Measurements from ENCODE around the gene FAM210A. TPM values are rescaled to one million over a fixed set of nuclear protein-coding genes. Genes with fewer than 3 reads are reported as not detected.
"Not testable (repeated sequence)": the region's sequence is repeated elsewhere in the genome, so short reads cannot be mapped to it uniquely, and the experiment has no call there.

The FAM210A gene
- polyA plus RNA-seq, 2 donors, result 4.9 to 9.7 TPM

DNA sequence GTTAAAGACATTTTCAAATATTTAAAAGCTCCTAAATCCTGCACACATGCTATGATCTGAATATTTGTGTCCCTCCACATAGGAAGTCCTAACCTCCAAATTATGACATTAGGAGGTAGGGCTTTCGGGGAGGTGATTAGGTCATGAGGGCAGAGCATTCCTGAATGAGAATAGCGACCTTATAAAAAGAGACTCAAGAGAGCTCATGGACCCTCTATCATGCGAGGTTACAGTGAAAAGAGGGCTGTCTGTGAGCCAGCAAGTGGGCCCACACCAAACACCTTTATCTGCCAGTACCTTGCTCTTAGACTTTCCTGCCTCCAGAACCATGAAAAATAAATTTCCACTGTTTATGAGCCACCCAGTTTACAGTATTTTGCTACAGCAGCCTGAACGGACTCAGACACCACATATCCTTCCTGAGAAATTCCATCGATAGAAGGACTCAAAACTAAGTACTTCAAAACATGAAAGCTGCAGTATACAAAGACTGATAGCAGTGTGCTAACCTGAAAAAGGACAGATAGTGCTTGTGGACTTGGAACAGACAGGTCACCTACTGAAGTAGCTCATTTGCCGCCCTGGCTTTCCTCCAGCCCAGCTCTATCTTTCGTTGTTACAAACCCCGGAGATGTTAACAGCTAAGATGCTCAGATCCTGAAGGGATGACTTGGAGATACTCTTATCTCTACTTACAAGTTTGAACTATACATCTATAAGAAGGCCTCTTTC, 13.8 kb downstream of the FAM210A start:
- no peak overlapping the region for H3K27ac ChIP-seq (ENCODE audit: low read depth in 2 of 2, low read length in 1 of 2)
- H3K4me3 ChIP-seq (ENCODE audit: low read depth in 1 of 2, low read length in 2 of 2), result no peak overlapping the region
- H3K9me3 ChIP-seq (ENCODE audit: control insufficient read depth in 2 of 2, insufficient read depth in 1 of 2, low read depth in 1 of 2, low read length in 1 of 2), result no peaks in the 10 kb centered on the region
- H3K4me1 ChIP-seq (ENCODE audit: control insufficient read depth in 2 of 2, insufficient read depth in 2 of 2, low read length in 1 of 2), result no peaks in the 10 kb centered on the region
- 84 to 92% methylated on average over 8 of the region's 8 CpGs for WGBS, 2 donors
- H3K27me3 ChIP-seq (ENCODE audit: control insufficient read depth in 1 of 2, insufficient read depth in 2 of 2, low read length in 2 of 2), result no peaks in the 10 kb centered on the region
- no peaks in the 10 kb centered on the region for H3K36me3 ChIP-seq (ENCODE audit: control insufficient read depth in 2 of 2, insufficient read depth in 2 of 2, low read length in 1 of 2)

DNA sequence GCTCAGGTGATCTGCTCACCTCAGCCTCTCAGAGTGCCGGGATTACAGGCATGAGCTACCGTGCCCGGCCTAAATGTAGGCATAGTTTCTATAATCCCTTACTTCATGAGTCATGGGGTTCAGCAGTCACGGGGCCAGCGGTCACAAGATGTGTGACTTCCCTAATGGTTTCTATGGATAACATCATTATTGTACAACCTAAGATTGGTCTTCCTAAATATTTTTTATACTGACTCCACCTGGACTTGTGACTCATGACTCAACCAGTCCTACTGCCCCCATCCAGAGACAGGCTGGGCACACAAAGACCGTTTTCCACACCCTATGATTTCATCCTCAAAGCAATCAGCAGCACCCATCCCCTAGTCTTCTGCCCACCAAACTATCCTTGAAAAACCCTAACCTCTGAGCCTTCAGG, 15.9 kb downstream of the FAM210A start:
- Histone ChIP-seq H3K4me3 (ENCODE audit: low read depth in 1 of 2, low read length in 2 of 2) (no peak overlapping the region), H3K9me3 (ENCODE audit: control insufficient read depth in 2 of 2, insufficient read depth in 1 of 2, low read depth in 1 of 2, low read length in 1 of 2) (no peaks in the 10 kb centered on the region), H3K27ac (ENCODE audit: low read depth in 2 of 2, low read length in 1 of 2) (peak overlapping the region in 1 of 2 donors; percentile 8), H3K36me3 (ENCODE audit: control insufficient read depth in 2 of 2, insufficient read depth in 2 of 2, low read length in 1 of 2) (no peaks in the 10 kb centered on the region), H3K27me3 (ENCODE audit: control insufficient read depth in 1 of 2, insufficient read depth in 2 of 2, low read length in 2 of 2) (no peaks in the 10 kb centered on the region), H3K4me1 (ENCODE audit: control insufficient read depth in 2 of 2, insufficient read depth in 2 of 2, low read length in 1 of 2) (no peaks in the 10 kb centered on the region)
- 68 to 70% methylated on average over 6 of the region's 6 CpGs for WGBS, 2 donors

DNA sequence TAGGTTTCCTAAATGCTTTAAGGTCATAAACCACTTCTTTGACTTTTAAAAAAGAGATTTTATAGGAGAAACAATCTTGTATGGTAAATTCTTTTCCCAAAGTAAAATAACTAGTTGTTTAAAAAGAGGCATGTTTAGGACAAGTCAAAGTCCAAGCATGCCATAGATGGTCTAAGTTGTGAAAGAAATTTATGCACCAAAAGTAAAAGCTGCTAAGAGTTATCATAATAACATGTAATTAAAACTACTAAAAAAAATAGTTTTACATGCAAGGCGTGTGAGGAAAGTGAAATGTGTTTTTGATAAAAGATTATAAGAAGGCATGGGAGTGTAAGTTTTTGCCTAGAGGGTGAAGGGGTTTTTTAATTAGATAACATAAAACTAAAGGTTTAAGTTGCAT, 22.5 kb downstream of the FAM210A start:
- no peaks in the 10 kb centered on the region for H3K27me3 ChIP-seq (ENCODE audit: control insufficient read depth in 1 of 2, insufficient read depth in 2 of 2, low read length in 2 of 2)
- 96% methylated on average over 1 of the region's 1 CpG for WGBS, 2 donors
- H3K4me1 ChIP-seq (ENCODE audit: control insufficient read depth in 2 of 2, insufficient read depth in 2 of 2, low read length in 1 of 2), result no peaks in the 10 kb centered on the region

DNA sequence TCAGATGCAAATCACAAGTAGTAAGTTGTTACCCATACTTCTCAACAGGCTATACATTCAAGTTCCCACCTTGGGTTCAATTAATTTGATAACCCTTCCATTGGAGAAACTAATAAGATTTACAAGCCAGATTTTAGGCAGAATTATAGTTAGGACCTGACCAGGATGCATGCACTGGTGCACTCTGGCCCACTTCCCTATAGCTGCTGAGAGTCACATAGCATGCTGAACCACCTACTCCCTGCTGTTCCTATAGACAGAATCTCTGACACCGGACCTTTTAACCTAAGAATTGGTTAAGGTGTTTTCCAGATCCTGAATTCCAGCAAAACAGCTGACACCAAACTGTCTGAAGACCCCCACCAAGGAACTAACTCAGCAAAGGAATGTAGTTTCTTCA, 26.2 kb downstream of the FAM210A start:
- Histone ChIP-seq H3K9me3 (ENCODE audit: control insufficient read depth in 2 of 2, insufficient read depth in 1 of 2, low read depth in 1 of 2, low read length in 1 of 2) (peaks cover 2 to 4% of the 10 kb centered on the region in 2 donors), H3K4me3 (ENCODE audit: low read depth in 1 of 2, low read length in 2 of 2) (no peak overlapping the region), H3K36me3 (ENCODE audit: control insufficient read depth in 2 of 2, insufficient read depth in 2 of 2, low read length in 1 of 2) (no peaks in the 10 kb centered on the region), H3K27ac (ENCODE audit: low read depth in 2 of 2, low read length in 1 of 2) (no peak overlapping the region), H3K4me1 (ENCODE audit: control insufficient read depth in 2 of 2, insufficient read depth in 2 of 2, low read length in 1 of 2) (no peaks in the 10 kb centered on the region), H3K27me3 (ENCODE audit: control insufficient read depth in 1 of 2, insufficient read depth in 2 of 2, low read length in 2 of 2) (no peaks in the 10 kb centered on the region)
- WGBS, 2 donors, result 93 to 100% methylated on average over 1 of the region's 1 CpG

More for the DNA sequence above, 22.5 kb downstream of the FAM210A start:
- Histone ChIP-seq H3K27ac (ENCODE audit: low read depth in 2 of 2, low read length in 1 of 2) (no peak overlapping the region), H3K4me3 (ENCODE audit: low read depth in 1 of 2, low read length in 2 of 2) (no peak overlapping the region), H3K36me3 (ENCODE audit: control insufficient read depth in 2 of 2, insufficient read depth in 2 of 2, low read length in 1 of 2) (no peaks in the 10 kb centered on the region), H3K9me3 (ENCODE audit: control insufficient read depth in 2 of 2, insufficient read depth in 1 of 2, low read depth in 1 of 2, low read length in 1 of 2) (peaks cover 0 to 2% of the 10 kb centered on the region in 2 donors)

DNA sequence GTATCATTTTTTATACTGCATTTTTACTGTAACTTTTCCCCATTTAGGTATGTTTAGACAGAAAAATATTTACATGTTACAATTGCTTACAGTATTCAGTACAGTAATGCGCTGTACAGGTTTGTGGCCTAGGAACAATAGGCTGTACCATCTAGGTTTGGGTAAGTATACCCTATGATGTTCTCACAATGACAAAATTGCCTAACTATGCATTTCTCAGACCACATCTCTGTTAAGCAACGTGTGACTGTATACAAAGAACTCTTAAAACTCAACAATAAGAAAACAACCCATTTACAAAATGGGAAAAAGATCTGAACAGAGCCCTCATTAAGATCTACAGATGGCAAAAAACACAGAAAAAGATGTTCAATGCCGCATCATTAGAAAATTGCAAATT, 29.4 kb downstream of the FAM210A start:
- Histone ChIP-seq H3K4me1 (ENCODE audit: control insufficient read depth in 2 of 2, insufficient read depth in 2 of 2, low read length in 1 of 2) (no peaks in the 10 kb centered on the region), H3K9me3 (ENCODE audit: control insufficient read depth in 2 of 2, insufficient read depth in 1 of 2, low read depth in 1 of 2, low read length in 1 of 2) (peaks cover 0 to 4% of the 10 kb centered on the region in 2 donors), H3K27me3 (ENCODE audit: control insufficient read depth in 1 of 2, insufficient read depth in 2 of 2, low read length in 2 of 2) (no peaks in the 10 kb centered on the region), H3K36me3 (ENCODE audit: control insufficient read depth in 2 of 2, insufficient read depth in 2 of 2, low read length in 1 of 2) (no peaks in the 10 kb centered on the region), H3K4me3 (ENCODE audit: low read depth in 1 of 2, low read length in 2 of 2) (no peak overlapping the region), H3K27ac (ENCODE audit: low read depth in 2 of 2, low read length in 1 of 2) (no peak overlapping the region)
- 91 to 94% methylated on average over 3 of the region's 3 CpGs for WGBS, 2 donors

DNA sequence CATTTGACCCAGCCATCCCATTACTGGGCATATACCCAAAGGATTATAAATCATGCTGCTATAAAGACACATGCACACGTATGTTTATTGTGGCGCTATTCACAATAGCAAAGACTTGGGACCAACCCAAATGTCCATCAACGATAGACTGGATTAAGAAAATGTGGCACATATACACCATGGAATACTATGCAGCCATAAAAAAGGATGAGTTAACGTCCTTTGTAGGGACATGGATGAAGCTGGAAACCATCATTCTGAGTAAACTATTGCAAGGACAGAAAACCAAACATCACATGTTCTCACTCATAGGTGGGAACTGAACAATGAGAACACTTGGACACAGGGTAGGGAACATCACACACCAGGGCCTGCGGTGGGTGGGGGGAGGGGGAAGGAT, 31.0 kb downstream of the FAM210A start:
- not testable (repeated sequence) for H3K4me1 ChIP-seq (ENCODE audit: control insufficient read depth in 2 of 2, insufficient read depth in 2 of 2, low read length in 1 of 2); H3K9me3 ChIP-seq (ENCODE audit: control insufficient read depth in 2 of 2, insufficient read depth in 1 of 2, low read depth in 1 of 2, low read length in 1 of 2); H3K27me3 ChIP-seq (ENCODE audit: control insufficient read depth in 1 of 2, insufficient read depth in 2 of 2, low read length in 2 of 2); H3K27ac ChIP-seq (ENCODE audit: low read depth in 2 of 2, low read length in 1 of 2); H3K4me3 ChIP-seq (ENCODE audit: low read depth in 1 of 2, low read length in 2 of 2); H3K36me3 ChIP-seq (ENCODE audit: control insufficient read depth in 2 of 2, insufficient read depth in 2 of 2, low read length in 1 of 2)
- WGBS, 2 donors, result 78 to 87% methylated on average over 5 of the region's 5 CpGs

DNA sequence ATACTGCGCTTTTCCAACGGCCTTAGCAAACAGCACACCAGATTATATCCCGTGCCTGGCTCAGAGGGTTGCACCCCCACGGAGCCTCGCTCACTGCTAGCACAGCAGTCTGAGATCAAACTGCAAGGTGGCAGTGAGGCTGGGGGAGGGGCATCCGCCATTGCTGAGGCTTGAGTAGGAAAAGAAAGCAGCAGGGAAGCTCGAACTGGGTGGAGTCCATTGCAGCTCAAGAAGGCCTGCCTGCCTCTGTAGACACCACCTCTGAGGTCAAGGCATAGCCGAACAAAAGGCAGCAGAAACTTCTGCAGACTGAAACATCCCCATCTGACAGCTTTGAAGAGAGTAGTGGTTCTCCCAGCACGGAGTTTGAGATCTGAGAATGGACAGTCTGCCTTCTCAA, 36.3 kb downstream of the FAM210A start:
- H3K4me1 ChIP-seq (ENCODE audit: control insufficient read depth in 2 of 2, insufficient read depth in 2 of 2, low read length in 1 of 2); H3K27me3 ChIP-seq (ENCODE audit: control insufficient read depth in 1 of 2, insufficient read depth in 2 of 2, low read length in 2 of 2); H3K36me3 ChIP-seq (ENCODE audit: control insufficient read depth in 2 of 2, insufficient read depth in 2 of 2, low read length in 1 of 2); H3K27ac ChIP-seq (ENCODE audit: low read depth in 2 of 2, low read length in 1 of 2); H3K9me3 ChIP-seq (ENCODE audit: control insufficient read depth in 2 of 2, insufficient read depth in 1 of 2, low read depth in 1 of 2, low read length in 1 of 2); H3K4me3 ChIP-seq (ENCODE audit: low read depth in 1 of 2, low read length in 2 of 2): not testable (repeated sequence)
- WGBS, 2 donors, result 96 to 97% methylated on average over 9 of the region's 9 CpGs

DNA sequence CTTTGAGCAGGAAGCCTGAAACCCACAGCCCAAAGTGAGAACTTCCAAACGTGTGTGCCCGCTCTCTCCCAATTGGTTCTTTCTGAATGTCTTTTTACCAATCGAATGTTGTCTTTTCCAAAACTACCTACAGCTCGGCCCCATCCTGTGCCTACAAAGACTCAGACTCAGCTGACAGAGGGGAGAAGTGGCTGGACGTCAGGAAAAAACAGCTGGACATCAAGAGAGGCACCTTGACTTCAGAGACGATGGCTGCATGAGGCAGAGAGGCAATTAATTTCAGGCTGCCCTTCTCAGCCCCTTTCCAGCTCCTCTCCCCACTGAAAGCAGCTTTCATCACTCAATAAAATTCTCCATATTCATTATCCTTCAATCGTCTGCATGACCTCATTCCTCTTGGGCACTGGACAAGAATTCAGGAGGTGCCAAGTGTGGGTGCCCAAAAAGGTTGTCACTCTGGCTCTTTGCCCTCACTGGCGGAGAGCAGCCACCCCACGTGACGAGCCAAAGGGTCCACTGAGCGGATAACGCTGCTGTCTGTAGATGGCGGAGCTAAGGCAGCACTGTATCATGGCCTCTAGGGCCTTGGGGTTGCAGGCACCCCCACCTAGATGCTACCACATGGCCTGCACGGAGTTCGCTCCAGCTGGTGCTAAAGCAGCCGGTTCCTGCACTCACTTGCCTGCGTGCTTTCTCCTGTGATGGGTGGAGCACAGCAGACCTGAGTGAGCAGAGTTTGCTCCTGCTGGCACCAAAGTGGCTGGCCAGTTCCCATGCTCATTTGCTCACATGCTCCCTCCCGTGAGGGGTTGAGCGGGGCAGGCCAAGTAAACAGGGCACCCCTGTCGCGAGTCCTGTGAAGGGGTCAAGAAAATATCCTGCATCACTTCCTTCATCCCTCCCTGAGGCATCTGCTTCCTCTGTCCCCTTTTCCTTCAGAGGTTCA, 37.9 kb downstream of the FAM210A start:
- Histone ChIP-seq H3K27ac (ENCODE audit: low read depth in 2 of 2, low read length in 1 of 2) (no peak overlapping the region), H3K36me3 (ENCODE audit: control insufficient read depth in 2 of 2, insufficient read depth in 2 of 2, low read length in 1 of 2) (peaks cover 0 to 2% of the 10 kb centered on the region in 2 donors), H3K4me1 (ENCODE audit: control insufficient read depth in 2 of 2, insufficient read depth in 2 of 2, low read length in 1 of 2) (no peaks in the 10 kb centered on the region), H3K9me3 (ENCODE audit: control insufficient read depth in 2 of 2, insufficient read depth in 1 of 2, low read depth in 1 of 2, low read length in 1 of 2) (no peaks in the 10 kb centered on the region), H3K27me3 (ENCODE audit: control insufficient read depth in 1 of 2, insufficient read depth in 2 of 2, low read length in 2 of 2) (no peaks in the 10 kb centered on the region), H3K4me3 (ENCODE audit: low read depth in 1 of 2, low read length in 2 of 2) (no peak overlapping the region)
- 87 to 94% methylated on average over 21 of the region's 21 CpGs for WGBS, 2 donors

DNA sequence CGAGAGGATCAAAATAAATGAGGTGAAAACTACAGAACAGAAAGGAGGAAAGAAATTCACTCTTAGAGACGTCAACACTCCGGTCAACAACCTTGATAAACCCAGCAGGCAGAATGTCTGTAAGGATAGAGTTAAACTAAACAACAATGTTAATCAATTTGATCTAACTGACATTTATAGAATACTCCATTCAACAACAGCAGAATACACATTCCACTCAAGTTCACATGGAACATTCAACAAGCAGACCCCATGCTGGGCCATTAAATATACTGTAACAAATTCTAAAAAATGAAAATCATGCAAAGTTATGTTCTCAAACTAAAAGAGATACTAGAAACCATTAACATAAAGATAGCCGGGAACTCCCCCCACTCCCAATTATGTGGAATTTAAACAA, 41.8 kb downstream of the FAM210A start:
- Histone ChIP-seq H3K36me3 (ENCODE audit: control insufficient read depth in 2 of 2, insufficient read depth in 2 of 2, low read length in 1 of 2) (peaks cover 2 to 4% of the 10 kb centered on the region in 2 donors), H3K9me3 (ENCODE audit: control insufficient read depth in 2 of 2, insufficient read depth in 1 of 2, low read depth in 1 of 2, low read length in 1 of 2) (no peaks in the 10 kb centered on the region), H3K27ac (ENCODE audit: low read depth in 2 of 2, low read length in 1 of 2) (no peak overlapping the region), H3K4me1 (ENCODE audit: control insufficient read depth in 2 of 2, insufficient read depth in 2 of 2, low read length in 1 of 2) (no peaks in the 10 kb centered on the region), H3K27me3 (ENCODE audit: control insufficient read depth in 1 of 2, insufficient read depth in 2 of 2, low read length in 2 of 2) (no peaks in the 10 kb centered on the region), H3K4me3 (ENCODE audit: low read depth in 1 of 2, low read length in 2 of 2) (no peak overlapping the region)
- WGBS, 2 donors, result 91 to 92% methylated on average over 4 of the region's 4 CpGs
